CD8-positive, alpha-beta memory T cell (primary cell): Measurements from ENCODE around the gene ITGA7. TPM values are rescaled to one million over a fixed set of nuclear protein-coding genes. Genes with fewer than 3 reads are reported as not detected.

Source experiments
- CTCF ChIA-PET: fragments of 350-600 bp; sonication (Branson Sonifier 250); formaldehyde crosslinking; loops from one replicate; lab custom pipeline; 2021; ENCODE audit warnings: antibody characterized with exemption; lab: Charles Lee
- POLR2A ChIA-PET: fragments of 350-600 bp; sonication (Branson Sonifier 250); formaldehyde crosslinking; loops from one replicate; lab custom pipeline; 2021; ENCODE audit warnings: antibody characterized with exemption; lab: Charles Lee
- DNase-seq, 5 donors: peaks; one replicate each; pipeline versions ENCODE4 v3.0.0 to v3.0.0-alpha.2; 2020 to 2022; ENCODE audit warnings: mixed read lengths in 1 of 5
- H3K27ac ChIP-seq: one replicate; pipeline ENCODE4 v1.7.0; 2013; ENCODE audit warnings: low read depth, mild to moderate bottlenecking, low read length, moderate library complexity
- H3K27me3 ChIP-seq: 2 replicates; pipeline ENCODE4 v1.7.0; 2013; ENCODE audit warnings: low read length, mild to moderate bottlenecking; ENCODE audit not compliant: insufficient read depth, poor library complexity, severe bottlenecking
- H3K36me3 ChIP-seq: 2 replicates; pipeline ENCODE4 v1.7.0; 2013; ENCODE audit warnings: mild to moderate bottlenecking, low read length, moderate library complexity; ENCODE audit not compliant: insufficient read depth
- H3K4me1 ChIP-seq: 2 replicates; pipeline ENCODE4 v1.7.0; 2013; ENCODE audit warnings: mild to moderate bottlenecking, low read length, moderate library complexity; ENCODE audit not compliant: insufficient read depth
- H3K4me3 ChIP-seq: 2 replicates; pipeline ENCODE4 v1.7.0; 2013; ENCODE audit warnings: mild to moderate bottlenecking, low read length
- H3K9me3 ChIP-seq: 2 replicates; pipeline ENCODE4 v1.7.0; 2013; ENCODE audit warnings: mild to moderate bottlenecking, low read length
- H3K27ac Mint-ChIP-seq, 8 donors: one replicate each; pipeline ENCODE4 v1.8.0; 2020 to 2021; ENCODE audit warnings: mixed read lengths in 8 of 8, mild to moderate bottlenecking in 6 of 8, inconsistent platforms in 3 of 8, moderate library complexity in 3 of 8
- H3K27me3 Mint-ChIP-seq, 2 donors: one replicate each; pipeline ENCODE4 v1.8.0; 2020 to 2021; ENCODE audit warnings: mixed read lengths in 2 of 2, mild to moderate bottlenecking in 1 of 2, moderate library complexity in 1 of 2
- H3K36me3 Mint-ChIP-seq, 3 donors: one replicate each; pipeline ENCODE4 v1.8.0; 2020 to 2021; ENCODE audit warnings: mixed read lengths in 3 of 3, inconsistent platforms in 1 of 3, mild to moderate bottlenecking in 1 of 3
- H3K4me1 Mint-ChIP-seq, 3 donors: one replicate each; pipeline ENCODE4 v1.8.0; 2020 to 2021; ENCODE audit warnings: mixed read lengths in 3 of 3, inconsistent platforms in 1 of 3, mild to moderate bottlenecking in 1 of 3
- H3K4me3 Mint-ChIP-seq, 7 donors: one replicate each; pipeline ENCODE4 v1.8.0; 2020 to 2021; ENCODE audit warnings: mixed read lengths in 7 of 7, mild to moderate bottlenecking in 6 of 7, moderate library complexity in 4 of 7, inconsistent platforms in 2 of 7
- H3K9me3 Mint-ChIP-seq, 5 donors: one replicate each; pipeline ENCODE4 v1.8.0; 2020 to 2022; ENCODE audit warnings: mixed read lengths in 5 of 5, mild to moderate bottlenecking in 3 of 5, moderate library complexity in 2 of 5, inconsistent platforms in 1 of 5
- polyA plus RNA-seq: library from polyadenylated mRNA; unstranded; fragments of 300-500 nt; fragmentation: Illumina TruSeq; gene quantifications from one replicate; pipeline ENCODE4 v1.2.3, GENCODE V29; 2021
- total RNA-seq, 2 experiments: library from RNA; stranded (reverse); gene quantifications; one replicate each; pipeline ENCODE4 v1.2.3, GENCODE V29; 2021

Gene ITGA7
- total and polyA plus RNA-seq, 3 experiments from 2014 or later: 0.36 to 3.1 (median 2.7) TPM

- Mint-ChIP-seq H3K27me3 (peaks cover 0 to 3% of the 10 kb centered on the region in 2 donors), H3K4me1 (peaks cover 7 to 10% (median 9%) of the 10 kb centered on the region in 3 donors), H3K36me3 (no peaks in the 10 kb centered on the region), H3K4me3 (no peak overlapping the region), H3K27ac (peak overlapping the region in 1 of 8 donors; percentile 23), H3K9me3 (no peaks in the 10 kb centered on the region)
- no peak overlapping the region for H3K27ac ChIP-seq
- no peaks in the 10 kb centered on the region for H3K9me3 ChIP-seq
- peak in 1 of 5 donors; percentile 24 for DNase-seq
- no peaks in the 10 kb centered on the region for H3K27me3 ChIP-seq
- ChIA-PET CTCF (interaction anchor here (1.0 to 1.8 kb wide), 3 partner anchors 33 to 50 kb away, joined by 4 to 5 read pairs (median 4); no protein-coding TSS in a partner anchor), POLR2A (no interaction called here)
- no peaks in the 10 kb centered on the region for H3K36me3 ChIP-seq
- H3K4me1 ChIP-seq: peaks cover 5% of the 10 kb centered on the region
- H3K4me3 ChIP-seq: no peak overlapping the region
These were observed 18.7 kb downstream of the ITGA7 start for GRCh38 chr12:55688716-55689655.

GRCh38 chr12:55687746-55688145 is 20.0 kb downstream of the ITGA7 start:
- ChIA-PET CTCF (interaction anchor here (0.6 kb wide), 1 partner anchor 1424 kb away, joined by 5 read pairs; no protein-coding TSS in a partner anchor), POLR2A (interaction anchor here (0.7 kb wide), 1 partner anchor 1544 kb away, joined by 10 read pairs; no protein-coding TSS in a partner anchor)
- peak overlapping the region in 1 of 8 donors; percentile 13 for H3K27ac Mint-ChIP-seq
- no peaks in the 10 kb centered on the region for H3K9me3 ChIP-seq
- no peaks in the 10 kb centered on the region for H3K36me3 ChIP-seq
- H3K4me1 Mint-ChIP-seq: peaks cover 7 to 10% (median 9%) of the 10 kb centered on the region in 3 donors
- H3K4me3 ChIP-seq: no peak overlapping the region
- no peaks in the 10 kb centered on the region for H3K9me3 Mint-ChIP-seq
- no peaks in the 10 kb centered on the region for H3K27me3 ChIP-seq
- H3K4me1 ChIP-seq: peaks cover 5% of the 10 kb centered on the region
- no peak overlapping the region for H3K27ac ChIP-seq
- peak in 1 of 5 donors; percentile 43 for DNase-seq
- peak overlapping the region in 3 of 7 donors; percentile 5 to 41 (median 36) for H3K4me3 Mint-ChIP-seq
- H3K36me3 Mint-ChIP-seq: no peaks in the 10 kb centered on the region
- peaks cover 0 to 7% of the 10 kb centered on the region in 2 donors for H3K27me3 Mint-ChIP-seq

- no peaks in the 10 kb centered on the region for H3K36me3 Mint-ChIP-seq
- peaks cover 6% of the 10 kb centered on the region for H3K27me3 ChIP-seq
- H3K36me3 ChIP-seq: no peaks in the 10 kb centered on the region
- no peak overlapping the region for H3K4me3 ChIP-seq
- H3K4me1 ChIP-seq: peaks cover 5% of the 10 kb centered on the region
- POLR2A ChIA-PET: no interaction called here
- H3K27ac Mint-ChIP-seq: no peak overlapping the region
- no peaks in the 10 kb centered on the region for H3K9me3 Mint-ChIP-seq
- H3K4me3 Mint-ChIP-seq: no peak overlapping the region
- peak in 1 of 5 donors; percentile 9 for DNase-seq
- H3K27ac ChIP-seq: no peak overlapping the region
- no peaks in the 10 kb centered on the region for H3K9me3 ChIP-seq
- H3K4me1 Mint-ChIP-seq: peaks cover 9 to 14% (median 10%) of the 10 kb centered on the region in 3 donors
- peaks cover 5 to 19% of the 10 kb centered on the region in 2 donors for H3K27me3 Mint-ChIP-seq
- CTCF ChIA-PET: no interaction called here
These were observed 21.2 kb downstream of the ITGA7 start for GRCh38 chr12:55686366-55687010.

GRCh38 chr12:55685671-55686070 is 22.0 kb downstream of the ITGA7 start:
- Mint-ChIP-seq H3K9me3 (no peaks in the 10 kb centered on the region), H3K4me3 (no peak overlapping the region), H3K27me3 (peaks cover 7 to 27% of the 10 kb centered on the region in 2 donors), H3K36me3 (no peaks in the 10 kb centered on the region), H3K27ac (peak overlapping the region in 1 of 8 donors; percentile 38), H3K4me1 (peaks cover 15 to 22% (median 15%) of the 10 kb centered on the region in 3 donors)
- DNase-seq: no peak
- Histone ChIP-seq H3K27me3 (peaks cover 6% of the 10 kb centered on the region), H3K36me3 (no peaks in the 10 kb centered on the region), H3K27ac (no peak overlapping the region), H3K4me1 (peaks cover 5% of the 10 kb centered on the region), H3K4me3 (no peak overlapping the region), H3K9me3 (no peaks in the 10 kb centered on the region)
- ChIA-PET CTCF (no interaction called here), POLR2A (no interaction called here)

- H3K36me3 ChIP-seq: no peaks in the 10 kb centered on the region
- Mint-ChIP-seq H3K36me3 (no peaks in the 10 kb centered on the region), H3K4me1 (peaks cover 15 to 22% (median 15%) of the 10 kb centered on the region in 3 donors), H3K9me3 (no peaks in the 10 kb centered on the region), H3K27me3 (peaks cover 8 to 35% of the 10 kb centered on the region in 2 donors), H3K4me3 (no peak overlapping the region), H3K27ac (peak overlapping the region in 1 of 8 donors; percentile 47)
- H3K27me3 ChIP-seq: peaks cover 6% of the 10 kb centered on the region
- no peaks in the 10 kb centered on the region for H3K9me3 ChIP-seq
- DNase-seq: peak in 1 of 5 donors; percentile 44
- H3K4me3 ChIP-seq: no peak overlapping the region
- CTCF ChIA-PET: no interaction called here
- POLR2A ChIA-PET: no interaction called here
- no peak overlapping the region for H3K27ac ChIP-seq
- H3K4me1 ChIP-seq: peaks cover 5% of the 10 kb centered on the region
These were observed 22.8 kb downstream of the ITGA7 start for GRCh38 chr12:55684761-55685370.

GRCh38 chr12:55683676-55684075 is 24.0 kb downstream of the ITGA7 start:
- ChIA-PET POLR2A (no interaction called here), CTCF (no interaction called here)
- Histone ChIP-seq H3K27ac (no peak overlapping the region), H3K4me3 (no peak overlapping the region), H3K9me3 (no peaks in the 10 kb centered on the region), H3K36me3 (no peaks in the 10 kb centered on the region), H3K27me3 (peaks cover 6% of the 10 kb centered on the region), H3K4me1 (peaks cover 5% of the 10 kb centered on the region)
- H3K4me3 Mint-ChIP-seq: no peak overlapping the region
- H3K27me3 Mint-ChIP-seq: peaks cover 18 to 47% of the 10 kb centered on the region in 2 donors
- peak in 1 of 5 donors; percentile 17 for DNase-seq
- H3K9me3 Mint-ChIP-seq: no peaks in the 10 kb centered on the region
- no peaks in the 10 kb centered on the region for H3K36me3 Mint-ChIP-seq
- H3K27ac Mint-ChIP-seq: no peak overlapping the region
- H3K4me1 Mint-ChIP-seq: peaks cover 15 to 22% (median 15%) of the 10 kb centered on the region in 3 donors

GRCh38 chr12:55682087-55682796 is 25.5 kb downstream of the ITGA7 start:
- Mint-ChIP-seq H3K4me1 (peaks cover 10 to 18% (median 12%) of the 10 kb centered on the region in 3 donors), H3K27me3 (peaks cover 18 to 48% of the 10 kb centered on the region in 2 donors), H3K36me3 (no peaks in the 10 kb centered on the region), H3K27ac (no peak overlapping the region), H3K9me3 (no peaks in the 10 kb centered on the region), H3K4me3 (peak overlapping the region in 1 of 7 donors; percentile 61)
- peaks cover 6% of the 10 kb centered on the region for H3K27me3 ChIP-seq
- no peak overlapping the region for H3K27ac ChIP-seq
- H3K4me1 ChIP-seq: no peaks in the 10 kb centered on the region
- ChIA-PET POLR2A (interaction anchor here (0.6 kb wide), 2 partner anchors 32 to 1963 kb away, joined by 3 read pairs; no protein-coding TSS in a partner anchor), CTCF (no interaction called here)
- H3K36me3 ChIP-seq: no peaks in the 10 kb centered on the region
- DNase-seq: no peak
- no peak overlapping the region for H3K4me3 ChIP-seq
- H3K9me3 ChIP-seq: no peaks in the 10 kb centered on the region
